ENCODE results near the gene RCC2.

GRCh38 chr1:17472814-17473213 lies 33.3 kb upstream of the RCC2 start:
- TF ChIP-seq RAD21 (IDR thresholded peaks at IDR 0.05; ENCODE audit: low read depth) (no peak), CEBPB (IDR thresholded peaks at IDR 0.05) (no peak), EP300 (IDR thresholded peaks at IDR 0.05; ENCODE audit: borderline replicate concordance) (no peak), ZBTB7A (IDR thresholded peaks at IDR 0.05; ENCODE audit: low read depth) (no peak), USF1 (IDR thresholded peaks at IDR 0.05) (no peak), EGR1 (IDR thresholded peaks at IDR 0.05) (no peak), TAF1 (IDR thresholded peaks at IDR 0.05; ENCODE audit: low read depth) (no peak), CREB1 (IDR thresholded peaks at IDR 0.05; ENCODE audit: low read depth) (no peak), FOXM1 (IDR thresholded peaks at IDR 0.05; ENCODE audit: borderline replicate concordance, low read depth) (no peak), TEAD4 (IDR thresholded peaks at IDR 0.05) (no peak), YY1 (IDR thresholded peaks at IDR 0.05; ENCODE audit: low read depth) (no peak), MAX (IDR thresholded peaks at IDR 0.05) (no peak), REST (IDR thresholded peaks at IDR 0.05; ENCODE audit: low read depth) (no peak), NFIC (IDR thresholded peaks at IDR 0.05) (no peak)

Measured in Ishikawa (cell line).